ENCODE results near the gene ELAC1.

DNA sequence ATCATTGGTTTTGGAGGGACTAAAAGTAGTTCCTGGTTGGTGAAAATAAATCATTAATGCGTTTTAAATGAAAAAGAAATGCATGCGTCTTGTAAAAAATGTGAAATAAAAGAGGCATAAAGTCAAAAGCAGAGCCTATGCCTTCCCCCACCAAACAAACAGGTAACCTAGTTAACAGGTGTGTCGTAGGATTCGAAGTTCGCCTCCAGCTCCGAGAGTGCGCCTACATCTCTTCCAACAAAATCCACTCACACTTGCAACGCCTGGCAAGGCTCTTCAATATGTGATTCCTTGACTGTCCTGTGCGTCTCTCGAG lies 61.5 kb downstream of the ELAC1 start:
- TF ChIP-seq, protein P1, sequence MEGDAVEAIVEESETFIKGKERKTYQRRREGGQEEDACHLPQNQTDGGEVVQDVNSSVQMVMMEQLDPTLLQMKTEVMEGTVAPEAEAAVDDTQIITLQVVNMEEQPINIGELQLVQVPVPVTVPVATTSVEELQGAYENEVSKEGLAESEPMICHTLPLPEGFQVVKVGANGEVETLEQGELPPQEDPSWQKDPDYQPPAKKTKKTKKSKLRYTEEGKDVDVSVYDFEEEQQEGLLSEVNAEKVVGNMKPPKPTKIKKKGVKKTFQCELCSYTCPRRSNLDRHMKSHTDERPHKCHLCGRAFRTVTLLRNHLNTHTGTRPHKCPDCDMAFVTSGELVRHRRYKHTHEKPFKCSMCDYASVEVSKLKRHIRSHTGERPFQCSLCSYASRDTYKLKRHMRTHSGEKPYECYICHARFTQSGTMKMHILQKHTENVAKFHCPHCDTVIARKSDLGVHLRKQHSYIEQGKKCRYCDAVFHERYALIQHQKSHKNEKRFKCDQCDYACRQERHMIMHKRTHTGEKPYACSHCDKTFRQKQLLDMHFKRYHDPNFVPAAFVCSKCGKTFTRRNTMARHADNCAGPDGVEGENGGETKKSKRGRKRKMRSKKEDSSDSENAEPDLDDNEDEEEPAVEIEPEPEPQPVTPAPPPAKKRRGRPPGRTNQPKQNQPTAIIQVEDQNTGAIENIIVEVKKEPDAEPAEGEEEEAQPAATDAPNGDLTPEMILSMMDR (conservative IDR thresholded peaks at IDR 0.05 in 1 of 2, IDR thresholded peaks at IDR 0.05 in 1 of 2; ENCODE audit: low read depth in 1 of 2, low read length in 2 of 2): no peak
- no peak for TF ChIP-seq EZH2 (IDR thresholded peaks at IDR 0.05; ENCODE audit: low read length, missing control alignments)

Measured in fibroblast of lung (primary cell).